ENCODE measurements around the gene SP1. TPM values are rescaled to one million over a fixed set of nuclear protein-coding genes. Genes with fewer than 3 reads are reported as not detected.

The SP1 gene
- total and polyA plus RNA-seq, 9 of the 15 experiments (the other 6 are each of a cell fraction or from before 2014, with no cell fraction given): 8.0 to 65.5 (median 41.6) TPM

GRCh38 chr12:53441040-53441833, 61.3 kb downstream of the SP1 start, which contains the start of gene PRR13 (continued):
- TF ChIP-seq, protein P1, sequence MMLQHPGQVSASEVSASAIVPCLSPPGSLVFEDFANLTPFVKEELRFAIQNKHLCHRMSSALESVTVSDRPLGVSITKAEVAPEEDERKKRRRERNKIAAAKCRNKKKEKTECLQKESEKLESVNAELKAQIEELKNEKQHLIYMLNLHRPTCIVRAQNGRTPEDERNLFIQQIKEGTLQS (IDR thresholded peaks at IDR 0.05): peak; percentile 70
- TF ChIP-seq, protein P1 (CRISPR knock-in tag; conservative IDR thresholded peaks at IDR 0.05): no peak
- TF ChIP-seq TRIM24 (IDR thresholded peaks at IDR 0.05) (peak in 1 of 2 experiments; percentile 27; a peak in 1 of 4 replicates), XRCC4 (IDR thresholded peaks at IDR 0.05; ENCODE audit: extremely low read depth, insufficient read depth, insufficient read length) (no peak), ZNF408 (CRISPR knock-in tag; IDR thresholded peaks at IDR 0.05; ENCODE audit: low read depth) (no peak), CCNT2 (IDR thresholded peaks at IDR 0.05; ENCODE audit: borderline replicate concordance, extremely low read depth, insufficient read length, low read depth, low read length) (no peak), RCOR1 (IDR thresholded peaks at IDR 0.05; ENCODE audit: borderline replicate concordance in 1 of 2, low read depth in 2 of 2, low read length in 2 of 2) (0 out of 4 replicates have a peak, but pooled peaks of 1 of the 2 experiments have one; percentile 11), HNRNPUL1 (IDR thresholded peaks at IDR 0.05; ENCODE audit: low read length) (no peak), THRAP3 (IDR thresholded peaks at IDR 0.05; ENCODE audit: borderline replicate concordance) (no peak), GTF2E2 (tag; IDR thresholded peaks at IDR 0.05) (peak; percentile 91; the same call in 1 of the 2 replicates), ESRRA (IDR thresholded peaks at IDR 0.05; ENCODE audit: borderline replicate concordance, low read depth) (no peak), MTA1 (IDR thresholded peaks at IDR 0.05; ENCODE audit: borderline replicate concordance) (peak; percentile 34; the same call in 1 of the 2 replicates), ZNF311 (CRISPR knock-in tag; IDR thresholded peaks at IDR 0.05) (0 out of 2 replicates have a peak, but pooled peaks have one; percentile 31)
- TF ChIP-seq, protein P2, sequence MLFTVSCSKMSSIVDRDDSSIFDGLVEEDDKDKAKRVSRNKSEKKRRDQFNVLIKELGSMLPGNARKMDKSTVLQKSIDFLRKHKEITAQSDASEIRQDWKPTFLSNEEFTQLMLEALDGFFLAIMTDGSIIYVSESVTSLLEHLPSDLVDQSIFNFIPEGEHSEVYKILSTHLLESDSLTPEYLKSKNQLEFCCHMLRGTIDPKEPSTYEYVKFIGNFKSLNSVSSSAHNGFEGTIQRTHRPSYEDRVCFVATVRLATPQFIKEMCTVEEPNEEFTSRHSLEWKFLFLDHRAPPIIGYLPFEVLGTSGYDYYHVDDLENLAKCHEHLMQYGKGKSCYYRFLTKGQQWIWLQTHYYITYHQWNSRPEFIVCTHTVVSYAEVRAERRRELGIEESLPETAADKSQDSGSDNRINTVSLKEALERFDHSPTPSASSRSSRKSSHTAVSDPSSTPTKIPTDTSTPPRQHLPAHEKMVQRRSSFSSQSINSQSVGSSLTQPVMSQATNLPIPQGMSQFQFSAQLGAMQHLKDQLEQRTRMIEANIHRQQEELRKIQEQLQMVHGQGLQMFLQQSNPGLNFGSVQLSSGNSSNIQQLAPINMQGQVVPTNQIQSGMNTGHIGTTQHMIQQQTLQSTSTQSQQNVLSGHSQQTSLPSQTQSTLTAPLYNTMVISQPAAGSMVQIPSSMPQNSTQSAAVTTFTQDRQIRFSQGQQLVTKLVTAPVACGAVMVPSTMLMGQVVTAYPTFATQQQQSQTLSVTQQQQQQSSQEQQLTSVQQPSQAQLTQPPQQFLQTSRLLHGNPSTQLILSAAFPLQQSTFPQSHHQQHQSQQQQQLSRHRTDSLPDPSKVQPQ (CRISPR knock-in tag; IDR thresholded peaks at IDR 0.05; ENCODE audit: borderline replicate concordance): no peak
- TF ChIP-seq, protein P3, sequence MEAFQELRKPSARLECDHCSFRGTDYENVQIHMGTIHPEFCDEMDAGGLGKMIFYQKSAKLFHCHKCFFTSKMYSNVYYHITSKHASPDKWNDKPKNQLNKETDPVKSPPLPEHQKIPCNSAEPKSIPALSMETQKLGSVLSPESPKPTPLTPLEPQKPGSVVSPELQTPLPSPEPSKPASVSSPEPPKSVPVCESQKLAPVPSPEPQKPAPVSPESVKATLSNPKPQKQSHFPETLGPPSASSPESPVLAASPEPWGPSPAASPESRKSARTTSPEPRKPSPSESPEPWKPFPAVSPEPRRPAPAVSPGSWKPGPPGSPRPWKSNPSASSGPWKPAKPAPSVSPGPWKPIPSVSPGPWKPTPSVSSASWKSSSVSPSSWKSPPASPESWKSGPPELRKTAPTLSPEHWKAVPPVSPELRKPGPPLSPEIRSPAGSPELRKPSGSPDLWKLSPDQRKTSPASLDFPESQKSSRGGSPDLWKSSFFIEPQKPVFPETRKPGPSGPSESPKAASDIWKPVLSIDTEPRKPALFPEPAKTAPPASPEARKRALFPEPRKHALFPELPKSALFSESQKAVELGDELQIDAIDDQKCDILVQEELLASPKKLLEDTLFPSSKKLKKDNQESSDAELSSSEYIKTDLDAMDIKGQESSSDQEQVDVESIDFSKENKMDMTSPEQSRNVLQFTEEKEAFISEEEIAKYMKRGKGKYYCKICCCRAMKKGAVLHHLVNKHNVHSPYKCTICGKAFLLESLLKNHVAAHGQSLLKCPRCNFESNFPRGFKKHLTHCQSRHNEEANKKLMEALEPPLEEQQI (IDR thresholded peaks at IDR 0.05): no peak
- TF ChIP-seq, protein P4, sequence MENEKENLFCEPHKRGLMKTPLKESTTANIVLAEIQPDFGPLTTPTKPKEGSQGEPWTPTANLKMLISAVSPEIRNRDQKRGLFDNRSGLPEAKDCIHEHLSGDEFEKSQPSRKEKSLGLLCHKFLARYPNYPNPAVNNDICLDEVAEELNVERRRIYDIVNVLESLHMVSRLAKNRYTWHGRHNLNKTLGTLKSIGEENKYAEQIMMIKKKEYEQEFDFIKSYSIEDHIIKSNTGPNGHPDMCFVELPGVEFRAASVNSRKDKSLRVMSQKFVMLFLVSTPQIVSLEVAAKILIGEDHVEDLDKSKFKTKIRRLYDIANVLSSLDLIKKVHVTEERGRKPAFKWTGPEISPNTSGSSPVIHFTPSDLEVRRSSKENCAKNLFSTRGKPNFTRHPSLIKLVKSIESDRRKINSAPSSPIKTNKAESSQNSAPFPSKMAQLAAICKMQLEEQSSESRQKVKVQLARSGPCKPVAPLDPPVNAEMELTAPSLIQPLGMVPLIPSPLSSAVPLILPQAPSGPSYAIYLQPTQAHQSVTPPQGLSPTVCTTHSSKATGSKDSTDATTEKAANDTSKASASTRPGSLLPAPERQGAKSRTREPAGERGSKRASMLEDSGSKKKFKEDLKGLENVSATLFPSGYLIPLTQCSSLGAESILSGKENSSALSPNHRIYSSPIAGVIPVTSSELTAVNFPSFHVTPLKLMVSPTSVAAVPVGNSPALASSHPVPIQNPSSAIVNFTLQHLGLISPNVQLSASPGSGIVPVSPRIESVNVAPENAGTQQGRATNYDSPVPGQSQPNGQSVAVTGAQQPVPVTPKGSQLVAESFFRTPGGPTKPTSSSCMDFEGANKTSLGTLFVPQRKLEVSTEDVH (IDR thresholded peaks at IDR 0.05; ENCODE audit: low read depth, partially characterized antibody): no peak
